Measurements from ENCODE around the gene LRRC9.
"Not testable (repeated sequence)": the region's sequence is repeated elsewhere in the genome, so short reads cannot be mapped to it uniquely, and the experiment has no call there.

Gene LRRC9

DNA sequence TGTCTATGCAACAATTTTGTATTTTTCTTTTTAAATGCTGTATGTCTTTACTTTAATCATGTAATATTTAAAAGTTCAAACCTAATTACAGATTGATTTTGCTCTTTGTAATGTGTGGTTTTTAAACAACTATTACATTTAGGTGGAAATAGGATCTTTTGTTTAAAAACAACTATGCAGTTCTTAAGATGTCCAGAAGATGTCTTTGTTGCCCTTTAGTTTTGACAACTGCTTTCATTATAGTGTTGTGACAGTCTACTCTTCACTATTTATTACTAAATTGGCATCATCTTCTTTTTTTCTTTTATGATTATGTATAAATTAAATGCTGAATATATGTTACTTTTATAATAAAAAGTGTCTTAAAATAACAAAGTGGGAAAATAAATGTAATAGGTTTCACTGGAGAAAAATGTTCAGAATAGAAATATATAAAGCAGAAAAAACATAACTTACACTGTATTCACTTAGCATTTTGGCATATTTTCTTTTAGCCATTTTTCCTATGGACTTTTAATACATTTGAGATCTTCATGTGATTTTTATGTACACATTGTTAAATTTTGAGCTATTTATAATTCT, 144.6 kb downstream of the LRRC9 start:
- peak; percentile 33 for DNase-seq (ENCODE audit: low spot score)

DNA sequence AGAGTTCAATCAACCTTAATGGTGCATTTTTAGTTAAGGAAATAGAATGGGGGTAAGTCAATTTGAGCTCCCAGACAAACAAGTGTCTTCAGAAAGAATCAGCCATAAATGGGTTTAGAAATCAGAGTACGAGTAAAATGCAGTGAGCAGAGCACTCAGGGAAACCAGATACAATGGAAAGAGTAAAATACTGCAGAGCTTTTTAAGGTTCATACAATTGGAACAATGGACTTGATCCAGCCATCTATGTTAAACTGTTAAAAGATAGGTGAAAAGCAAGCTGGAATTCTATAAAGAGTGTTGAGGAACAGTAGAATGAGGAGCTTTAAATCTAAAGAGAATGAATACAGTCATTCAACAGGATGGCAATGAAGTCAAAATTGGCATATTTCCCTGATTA, 147.9 kb downstream of the LRRC9 start:
- DNase-seq (ENCODE audit: low spot score) = no peak

DNA sequence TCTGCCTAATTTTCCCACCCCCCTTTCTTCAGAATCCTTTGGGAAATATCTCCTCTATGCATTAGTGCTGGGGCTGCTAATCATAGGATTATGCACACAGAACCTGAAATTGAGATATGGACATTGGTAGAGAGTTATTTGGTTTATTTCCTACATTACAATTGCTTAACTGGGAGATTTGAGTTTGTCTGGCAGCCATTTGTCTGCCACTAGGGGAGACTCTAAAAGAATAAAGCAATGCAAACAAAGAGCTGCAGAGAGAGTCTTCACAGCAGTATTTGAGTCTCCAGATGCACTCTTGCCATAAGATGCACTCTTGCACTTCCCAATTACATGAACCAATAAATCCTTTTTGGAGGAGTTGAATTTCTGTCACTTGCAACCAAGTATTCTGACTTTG, 159.8 kb downstream of the LRRC9 start:
- DNase-seq (ENCODE audit: low spot score) = no peak

DNA sequence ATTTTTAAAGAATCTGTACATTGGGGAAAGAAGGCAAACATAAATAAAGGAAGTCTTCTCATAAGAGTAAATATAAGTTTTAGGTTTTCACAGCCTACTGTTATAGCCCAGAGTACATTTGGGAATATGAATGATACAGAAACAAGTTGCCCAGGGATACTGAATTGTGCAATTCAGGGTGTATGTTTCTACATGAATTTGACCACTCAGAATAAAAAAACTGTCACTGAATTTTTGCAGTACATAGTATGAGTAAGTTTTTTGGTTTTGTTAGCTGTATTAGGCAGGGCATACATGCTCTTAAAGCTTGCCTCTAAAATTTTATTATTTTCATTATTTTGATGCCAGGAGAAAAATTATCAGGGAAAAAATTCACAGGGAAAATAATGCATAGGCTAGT, 165.1 kb downstream of the LRRC9 start:
- no peak for DNase-seq (ENCODE audit: low spot score)

DNA sequence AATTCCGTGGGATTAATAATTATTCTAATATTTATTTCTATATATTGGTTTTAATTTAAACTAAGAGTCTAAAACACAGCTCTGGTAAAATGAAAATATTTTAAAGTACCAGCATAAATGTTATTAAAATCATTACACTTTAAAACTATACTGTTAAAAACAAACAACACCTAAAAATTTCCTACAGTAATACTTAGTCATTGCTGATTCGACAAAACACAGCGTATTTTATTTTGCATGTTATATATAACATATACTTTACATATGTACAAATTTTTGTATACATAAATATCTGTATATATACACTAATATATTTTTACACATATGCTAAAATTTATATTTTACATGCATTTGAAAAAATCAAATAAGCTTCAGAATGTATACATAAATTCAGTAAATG, 165.7 kb downstream of the LRRC9 start:
- no peak for DNase-seq (ENCODE audit: low spot score)

DNA sequence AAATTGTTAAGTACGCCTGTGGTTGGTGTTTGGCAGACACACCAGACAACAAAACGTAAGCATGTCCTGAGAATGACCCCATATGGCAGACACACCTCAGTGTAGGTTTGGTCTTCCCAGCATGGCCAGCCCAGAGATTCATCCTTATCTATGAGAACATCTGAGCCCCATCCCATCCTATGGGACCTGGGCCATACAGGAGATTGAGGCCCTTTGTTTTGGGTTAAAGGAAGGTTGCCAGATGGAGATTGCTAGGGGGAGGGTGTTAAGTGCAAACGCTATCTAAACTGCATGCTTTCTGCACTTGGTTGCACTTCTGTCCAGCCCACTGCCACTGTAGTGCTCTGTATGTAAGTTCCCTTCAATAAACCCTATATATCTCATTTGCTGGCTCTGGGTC, 167.7 kb downstream of the LRRC9 start:
- no peak for DNase-seq (ENCODE audit: low spot score)

DNA sequence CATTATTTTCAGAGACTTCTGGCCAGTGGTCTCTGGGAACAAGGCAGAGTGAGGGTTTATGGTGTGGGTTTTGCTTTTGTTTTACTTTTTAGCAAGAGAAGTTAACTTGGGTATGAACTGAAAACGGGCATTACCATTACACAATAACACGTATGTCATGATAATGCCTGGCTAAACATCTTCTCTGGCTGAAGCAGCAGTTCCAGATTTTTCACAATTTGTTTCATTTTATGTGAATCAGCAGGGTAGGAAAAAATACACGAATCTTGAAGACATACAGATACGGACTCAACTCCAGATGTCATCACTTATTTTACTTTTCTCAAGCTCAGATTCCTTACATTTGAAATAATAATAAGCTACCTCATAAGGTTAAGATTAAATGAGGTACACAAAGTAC, 169.3 kb downstream of the LRRC9 start:
- no peak for DNase-seq (ENCODE audit: low spot score)

DNA sequence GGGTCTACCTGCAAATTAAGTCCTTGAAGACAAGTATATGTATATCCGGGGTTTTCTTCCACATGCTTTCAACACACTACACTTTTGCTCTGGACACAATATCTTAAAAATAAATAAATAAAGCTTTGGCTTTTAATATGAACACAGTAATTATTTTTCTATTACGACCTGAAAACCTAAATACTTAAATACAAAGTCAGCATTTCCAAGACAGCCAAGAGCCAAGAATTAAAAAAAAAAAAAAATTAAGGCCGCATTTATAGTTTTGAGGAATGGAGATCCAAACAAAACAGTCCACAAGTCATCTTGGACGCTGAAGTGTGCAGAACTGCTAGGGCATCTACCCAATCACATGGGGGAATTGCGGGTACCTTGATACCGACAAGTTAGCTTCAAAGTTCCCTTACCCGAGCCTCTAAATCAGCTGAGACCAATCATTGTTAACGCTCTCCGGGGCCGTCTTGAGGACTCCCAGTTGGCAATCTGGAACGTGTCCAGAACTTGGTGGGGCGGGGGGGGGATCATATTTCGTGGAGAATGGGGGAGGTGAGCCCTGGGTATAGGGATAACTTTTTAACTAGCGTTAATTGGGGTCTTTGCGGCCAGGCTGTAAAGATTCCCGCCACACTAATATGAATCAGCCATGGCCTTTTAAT, 171.0 kb downstream of the LRRC9 start:
- peak; percentile 46 for DNase-seq (ENCODE audit: low spot score)

DNA sequence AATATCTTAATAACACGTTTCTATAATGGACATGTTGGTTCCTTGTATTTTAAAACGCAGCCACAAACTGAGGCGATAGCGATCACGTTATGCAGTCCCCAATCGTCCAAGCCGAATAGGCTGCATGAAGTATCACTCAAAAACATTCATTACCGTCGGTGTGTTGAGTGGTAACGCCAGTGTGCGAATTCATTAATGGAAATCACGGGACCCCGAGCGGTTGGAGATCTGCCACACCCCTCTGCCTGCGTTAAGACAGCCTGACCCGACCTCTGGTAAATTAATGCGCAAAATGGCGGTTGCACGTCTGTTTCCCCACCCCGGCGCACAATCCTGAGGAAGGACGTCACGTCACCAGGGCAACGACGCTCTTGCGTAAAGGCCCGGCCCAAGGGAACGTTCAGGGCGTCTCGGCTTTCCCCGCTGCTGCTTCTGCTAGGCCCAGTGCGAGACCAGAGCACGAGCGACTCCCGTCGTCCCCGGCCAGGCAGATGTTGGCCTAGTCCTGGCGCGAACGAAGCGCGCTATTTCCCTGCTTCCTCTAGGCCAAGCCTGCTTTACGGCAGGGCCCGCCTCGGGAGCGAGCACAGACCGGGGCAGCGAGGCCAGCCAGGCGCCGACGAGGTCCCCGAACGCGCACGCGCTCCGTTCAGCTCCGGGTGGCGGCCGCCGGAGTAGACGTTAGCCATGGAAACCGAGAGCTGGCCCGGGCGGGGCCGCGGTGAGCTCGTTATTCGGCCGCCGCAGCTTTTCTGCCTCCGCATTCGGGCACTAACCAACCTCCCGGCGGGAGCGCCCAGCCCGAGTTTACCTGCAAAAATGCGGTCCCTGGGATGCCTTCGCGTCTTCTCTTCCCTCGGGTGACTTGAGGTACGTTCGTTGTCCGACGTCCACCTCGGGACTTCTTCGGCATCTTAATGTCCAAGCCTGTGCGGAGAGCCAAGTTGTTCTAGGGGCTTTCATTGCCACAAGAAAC, 171.9 kb downstream of the LRRC9 start, which contains the start of gene PCNX4:
Gene PCNX4 (plus strand): TSS at position 374 of the 976 bp plus-strand sequence. CDS start 15,716 bp downstream, outside the sequence.
- DNase-seq (ENCODE audit: low spot score) = peak; percentile 96

DNA sequence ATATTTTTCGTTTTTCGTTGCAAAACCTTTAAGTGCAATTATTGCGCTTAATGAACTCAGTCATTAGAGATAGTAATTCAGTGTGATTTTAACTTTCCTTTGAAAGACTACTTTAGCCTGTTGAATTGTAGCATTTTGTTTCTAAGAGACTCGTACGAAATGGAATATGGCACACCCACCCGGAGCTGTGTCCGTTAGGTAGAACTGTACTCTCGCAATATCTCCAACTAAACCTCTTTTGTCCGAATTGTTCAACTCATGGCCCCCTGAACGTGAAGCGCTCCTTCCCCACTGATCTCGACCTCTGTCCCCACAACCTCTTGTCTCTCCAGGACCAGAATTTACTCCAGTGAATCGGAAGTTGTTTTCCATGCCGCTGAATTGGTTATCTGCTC, 172.6 kb downstream of the LRRC9 start:
- peak; percentile 43 for DNase-seq (ENCODE audit: low spot score)

DNA sequence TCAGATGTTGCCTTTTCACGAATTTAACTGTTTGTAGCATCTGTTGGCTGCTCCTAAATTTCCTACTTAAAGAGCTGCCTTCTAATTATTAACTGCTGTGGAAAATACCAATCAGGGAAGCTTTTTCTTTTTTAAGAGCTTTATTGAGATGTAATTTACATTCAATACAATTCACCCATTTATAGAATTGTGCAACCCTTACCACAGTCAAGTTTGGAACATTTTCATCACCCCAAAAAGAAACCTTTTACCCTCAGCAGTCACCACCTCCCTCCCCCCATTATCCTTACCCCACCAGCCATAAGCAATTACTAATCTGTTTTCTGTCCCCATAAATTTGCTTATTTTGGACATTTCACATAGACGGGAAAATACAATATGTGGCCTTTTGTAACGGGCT, 173.1 kb downstream of the LRRC9 start:
- DNase-seq (ENCODE audit: low spot score) = no peak

DNA sequence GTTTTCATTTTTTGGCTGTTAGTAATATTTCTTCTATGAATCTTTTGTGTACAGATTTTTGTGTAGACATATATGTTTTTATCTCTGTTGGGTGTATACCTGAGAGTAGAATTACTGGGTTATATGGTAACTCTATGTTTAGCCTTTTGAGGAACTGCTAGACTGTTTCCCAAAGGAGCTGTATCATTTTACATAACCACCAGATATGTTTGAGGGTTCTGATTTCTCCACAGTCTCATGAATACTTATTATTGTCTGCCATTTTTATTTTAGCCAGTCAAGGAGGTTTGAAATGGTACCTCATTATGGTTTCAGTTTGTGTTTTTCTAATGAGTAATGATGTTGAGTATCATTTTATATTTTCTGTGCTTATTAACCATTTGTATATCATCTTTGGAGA, 173.7 kb downstream of the LRRC9 start:
- DNase-seq (ENCODE audit: low spot score) = no peak

DNA sequence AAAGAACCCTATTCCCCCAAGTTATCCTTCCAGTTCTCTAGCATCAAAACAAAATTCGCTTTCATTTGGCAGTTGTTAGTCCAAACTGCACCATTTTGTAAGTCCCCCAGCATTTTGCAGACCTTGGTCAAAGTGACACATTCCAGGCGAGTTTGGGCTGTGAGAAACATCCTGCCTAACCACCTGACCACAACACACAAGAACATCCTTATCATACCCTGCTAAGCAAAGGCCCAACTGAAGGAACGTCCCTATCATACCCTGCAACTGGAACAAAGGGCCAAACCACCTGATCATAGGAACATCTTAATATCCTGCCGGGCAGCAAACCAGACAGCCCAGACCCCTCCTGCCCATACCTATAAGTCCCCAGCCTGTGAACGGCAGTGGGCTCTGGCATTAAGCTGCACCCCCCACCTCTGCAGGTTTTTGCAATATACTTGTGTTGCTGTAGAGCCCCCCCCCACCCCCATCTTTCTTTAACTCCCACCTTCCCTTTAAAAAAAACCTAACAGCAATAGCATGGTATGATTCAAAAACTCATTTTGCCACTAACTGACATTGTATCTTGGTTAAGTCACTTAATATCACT, 174.5 kb downstream of the LRRC9 start:
- DNase-seq (ENCODE audit: low spot score) = peak; percentile 50

DNA sequence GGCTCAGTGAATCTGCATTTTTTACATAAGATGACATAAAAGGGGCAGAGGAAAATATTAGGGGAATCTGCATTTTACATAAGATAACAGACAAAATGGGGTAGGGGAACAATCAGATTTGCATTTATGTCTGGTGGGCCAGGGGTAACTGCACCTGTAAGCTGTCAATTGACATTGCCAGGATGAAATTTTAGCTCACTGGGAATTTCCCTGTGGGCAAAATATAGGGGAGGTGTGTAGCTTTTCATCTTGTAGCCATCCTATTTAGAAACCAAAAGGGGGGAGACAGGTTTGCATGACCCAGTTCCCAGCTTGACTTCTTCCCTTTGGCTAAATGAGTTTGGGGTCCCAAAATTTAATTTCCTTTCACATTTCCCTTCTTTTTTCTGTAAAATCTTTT, 175.3 kb downstream of the LRRC9 start:
- no peak for DNase-seq (ENCODE audit: low spot score)

DNA sequence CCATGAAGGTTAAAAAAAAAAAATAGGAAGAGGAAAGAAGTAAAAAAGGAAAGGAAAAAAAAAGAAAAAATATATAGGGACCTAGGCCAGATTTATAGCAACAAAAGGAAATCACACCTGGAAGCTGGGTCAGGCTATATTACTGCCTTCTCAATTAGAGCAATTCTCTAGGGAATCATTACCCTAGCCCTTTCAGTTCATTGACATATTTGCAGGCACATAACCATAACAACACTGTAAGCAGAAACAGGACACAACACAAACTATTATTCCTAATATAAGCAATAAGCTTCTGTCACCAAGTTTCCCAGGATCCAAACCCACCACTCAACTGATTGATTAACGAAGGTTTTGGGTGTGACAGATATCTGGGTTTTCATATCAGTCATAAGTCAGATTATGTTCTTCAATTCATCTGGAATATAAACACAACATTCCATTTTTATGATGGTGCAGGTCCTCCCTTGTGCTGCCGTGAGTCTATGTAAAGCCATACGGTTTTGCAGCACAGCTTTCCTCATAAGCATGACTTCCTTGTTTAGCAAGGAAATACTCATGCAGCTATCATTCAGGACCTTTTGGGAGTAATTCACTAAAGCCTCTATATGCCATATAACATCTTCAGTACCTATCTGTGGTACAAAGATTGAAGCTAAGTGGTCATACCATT, 176.0 kb downstream of the LRRC9 start:
- no peak for DNase-seq (ENCODE audit: low spot score)

DNA sequence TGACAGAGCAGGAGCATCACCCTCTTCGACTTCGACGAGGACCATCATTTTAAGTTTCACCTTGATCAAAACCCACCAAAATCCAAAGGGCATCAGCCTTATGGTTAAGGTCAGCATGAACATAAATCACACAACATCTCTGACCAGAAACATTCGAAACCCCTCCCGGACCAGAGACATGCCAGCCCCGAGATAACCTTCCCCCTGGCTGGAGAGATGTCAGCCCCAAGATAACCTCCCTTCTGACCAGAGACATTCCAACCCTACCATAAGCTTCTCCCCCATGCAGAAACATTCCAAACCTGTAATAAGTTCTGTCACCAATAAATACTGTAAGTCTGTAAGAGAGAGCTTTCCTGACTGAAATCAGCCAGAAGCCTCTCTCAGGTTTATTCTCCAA, 178.0 kb downstream of the LRRC9 start:
- no peak for DNase-seq (ENCODE audit: low spot score)

DNA sequence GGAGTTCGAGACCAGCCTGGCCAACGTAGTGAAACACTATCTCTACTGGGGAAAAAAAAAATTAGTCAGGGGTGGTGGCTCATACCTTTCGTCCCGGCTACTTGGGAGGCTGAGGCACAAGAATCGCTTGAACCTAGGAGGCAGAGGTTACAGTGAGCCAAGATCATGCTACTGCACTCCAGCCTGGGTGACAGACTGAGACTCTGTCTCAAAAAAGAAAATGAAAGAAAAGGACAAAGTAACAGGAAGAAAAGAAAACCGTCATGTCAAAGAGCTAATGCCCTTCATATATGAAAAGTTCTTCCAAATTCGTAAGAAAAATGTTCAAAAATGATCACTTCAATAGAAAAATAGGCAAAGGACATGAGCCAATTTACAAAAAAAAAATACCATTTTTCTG, 179.9 kb downstream of the LRRC9 start:
- not testable (repeated sequence) for DNase-seq (ENCODE audit: low spot score)

DNA sequence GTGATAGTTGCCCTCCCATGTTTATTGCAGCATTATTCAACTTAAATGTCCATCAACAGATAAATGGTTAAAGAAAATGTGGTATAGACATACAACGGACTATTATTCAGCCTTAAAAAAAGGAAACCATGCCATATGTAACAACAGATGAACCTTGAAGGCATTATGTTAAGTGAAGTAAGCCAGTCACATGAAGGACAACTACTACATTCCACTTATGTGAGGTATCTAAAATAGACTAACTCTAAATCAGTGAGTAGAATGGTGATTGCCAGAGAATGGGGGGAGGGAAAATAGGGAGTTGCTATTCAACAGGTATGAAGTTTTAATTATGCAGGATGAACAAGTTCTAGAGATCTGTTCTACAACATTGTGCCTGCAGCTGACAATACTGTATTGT, 181.8 kb downstream of the LRRC9 start:
- DNase-seq (ENCODE audit: low spot score) = no peak

DNA sequence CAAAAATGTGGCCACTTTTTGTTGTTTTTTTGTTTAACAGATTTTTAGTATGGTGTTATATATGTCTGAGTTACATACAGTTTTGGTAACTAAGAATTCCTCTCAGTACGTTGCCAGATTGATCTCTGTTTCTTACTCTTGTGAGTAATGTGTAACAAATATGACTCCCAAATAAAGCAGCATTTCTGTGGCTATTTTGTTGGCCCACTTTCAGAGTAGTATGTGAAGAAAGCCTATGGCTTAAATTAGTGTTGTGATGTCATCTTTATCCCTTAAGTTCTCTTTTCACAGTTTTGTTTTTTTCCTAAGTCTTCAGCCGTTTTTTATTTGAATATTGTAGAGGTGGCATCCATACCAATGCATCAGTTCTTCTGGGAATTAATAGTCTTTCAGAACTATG, 182.4 kb downstream of the LRRC9 start:
- DNase-seq (ENCODE audit: low spot score) = no peak

DNA sequence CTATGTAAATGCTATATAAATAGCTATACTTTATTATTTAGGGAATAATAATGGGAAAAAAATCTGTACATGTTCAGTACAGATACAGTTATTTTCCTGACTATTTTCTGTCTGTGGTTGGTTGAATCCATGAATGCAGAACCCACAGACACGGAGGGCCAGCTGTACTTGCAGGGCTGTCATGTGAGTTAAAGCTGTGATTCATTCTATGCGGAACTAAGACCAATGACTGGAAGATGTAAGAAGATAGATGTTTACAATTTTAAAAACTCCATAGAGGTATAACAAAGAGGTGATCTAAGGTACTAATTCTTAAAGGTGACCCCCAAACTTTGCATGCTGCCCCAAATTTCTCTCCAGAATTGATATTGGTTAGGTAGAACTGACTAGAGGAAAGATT, 186.4 kb downstream of the LRRC9 start:
- DNase-seq (ENCODE audit: low spot score) = no peak

DNA sequence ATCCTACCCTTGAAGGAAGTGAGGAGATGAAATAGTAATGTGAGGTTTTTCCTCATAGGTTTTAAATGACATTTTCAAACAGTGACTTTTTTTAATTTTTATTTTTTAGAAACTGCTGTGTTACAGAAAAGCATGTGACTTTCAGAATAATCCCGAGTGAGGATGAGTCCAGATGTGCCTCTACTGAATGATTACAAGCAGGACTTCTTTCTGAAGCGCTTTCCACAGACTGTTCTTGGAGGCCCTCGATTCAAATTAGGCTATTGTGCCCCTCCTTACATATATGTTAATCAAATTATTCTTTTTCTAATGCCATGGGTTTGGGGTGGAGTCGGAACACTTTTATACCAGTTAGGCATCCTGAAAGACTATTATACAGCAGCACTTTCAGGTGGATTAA, 187.5 kb downstream of the LRRC9 start:
- no peak for DNase-seq (ENCODE audit: low spot score)

DNA sequence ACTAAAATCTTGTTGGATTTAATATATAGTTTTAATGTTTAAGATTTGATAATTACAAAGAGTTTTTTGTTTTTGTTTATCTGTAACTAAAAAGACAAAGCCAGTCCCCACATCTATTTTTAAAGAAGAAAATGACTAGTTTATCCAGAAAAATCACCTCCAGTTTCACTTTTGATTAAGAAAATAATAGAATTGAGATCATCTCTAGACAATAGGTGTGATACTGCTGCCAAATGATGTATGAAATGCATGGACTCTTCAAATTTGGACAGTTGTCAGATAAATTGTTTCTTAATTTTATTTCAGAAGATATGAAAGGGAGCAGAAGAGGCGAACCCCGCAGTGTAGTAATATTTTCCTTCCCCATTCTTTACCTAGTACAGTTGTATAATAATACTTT, 191.8 kb downstream of the LRRC9 start:
- no peak for DNase-seq (ENCODE audit: low spot score)

Data from kidney capillary endothelial cell (primary cell).